ENCODE data around the gene AMN. TPM values are rescaled to one million over a fixed set of nuclear protein-coding genes. Genes with fewer than 3 reads are reported as not detected.

AMN gene
- total and polyA plus RNA-seq, 4 donors, result 2.1 to 51.2 (median 8.6) TPM

DNA sequence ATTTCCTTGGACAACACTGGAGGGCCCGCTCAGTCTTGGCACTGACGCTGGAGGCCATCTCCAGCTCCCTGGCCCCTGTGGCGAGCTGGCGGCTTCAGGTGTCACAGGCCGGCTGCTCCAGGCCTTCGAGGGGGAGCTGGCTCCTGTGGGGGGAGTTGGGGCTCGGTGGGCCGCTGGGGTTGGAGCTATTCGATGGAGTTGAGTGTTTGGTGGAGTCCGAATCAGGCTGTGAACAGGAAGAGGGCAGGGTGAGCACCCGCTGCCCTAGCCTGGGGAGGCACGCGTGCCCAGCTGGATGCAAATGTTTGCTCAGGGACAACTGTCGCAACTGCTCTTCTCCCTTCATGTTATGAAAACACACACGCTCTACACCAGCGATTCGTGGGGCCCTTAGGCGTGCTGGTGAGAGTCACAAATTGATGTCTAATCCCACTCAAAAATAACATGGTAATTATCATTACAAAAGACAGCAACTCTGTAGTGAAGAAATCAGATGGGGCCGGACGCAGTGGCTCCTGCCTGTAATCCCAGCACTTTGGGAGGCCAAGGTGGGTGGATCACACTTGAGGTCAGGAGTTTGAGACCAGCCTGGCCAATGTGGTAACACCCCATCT lies 11.3 kb downstream of the AMN start (continued):
- TF ChIP-seq REST (IDR thresholded peaks at IDR 0.05) (no peak), RAD21 (IDR thresholded peaks at IDR 0.05) (peak in 1 of 2 donors; percentile 47), EGR1 (IDR thresholded peaks at IDR 0.05; ENCODE audit: low read depth in 2 of 2) (no peak), FOXA1 (IDR thresholded peaks at IDR 0.05) (no peak)
- TF ChIP-seq, protein P1, sequence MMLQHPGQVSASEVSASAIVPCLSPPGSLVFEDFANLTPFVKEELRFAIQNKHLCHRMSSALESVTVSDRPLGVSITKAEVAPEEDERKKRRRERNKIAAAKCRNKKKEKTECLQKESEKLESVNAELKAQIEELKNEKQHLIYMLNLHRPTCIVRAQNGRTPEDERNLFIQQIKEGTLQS (IDR thresholded peaks at IDR 0.05), result no peak
- TF ChIP-seq, protein P2, sequence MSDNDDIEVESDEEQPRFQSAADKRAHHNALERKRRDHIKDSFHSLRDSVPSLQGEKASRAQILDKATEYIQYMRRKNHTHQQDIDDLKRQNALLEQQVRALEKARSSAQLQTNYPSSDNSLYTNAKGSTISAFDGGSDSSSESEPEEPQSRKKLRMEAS (IDR thresholded peaks at IDR 0.05), result no peak

DNA sequence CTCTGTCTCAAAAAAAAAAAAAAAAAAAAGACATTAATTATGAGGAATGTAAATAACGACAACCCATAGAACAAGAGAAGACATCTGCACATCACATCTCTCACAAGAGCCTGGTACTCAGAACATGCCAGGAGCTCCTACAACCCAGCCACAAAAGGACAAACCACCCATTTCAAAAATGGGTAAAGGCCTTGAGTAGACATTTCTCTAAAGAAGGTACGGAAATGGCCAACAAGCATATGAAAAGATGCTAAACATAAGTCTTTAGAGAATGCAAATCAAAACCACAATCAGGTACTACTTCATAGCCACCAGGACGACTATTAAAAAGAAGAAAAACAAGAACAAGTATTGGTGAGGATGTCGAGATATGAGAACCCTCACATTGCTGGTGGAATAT lies 13.3 kb downstream of the AMN start:
- Histone ChIP-seq H3K4me3 (ENCODE audit: low read depth in 1 of 3, low read length in 3 of 3) (no peak overlapping the region), H3K4me1 (ENCODE audit: control insufficient read depth in 4 of 4, insufficient read depth in 4 of 4, low read length in 3 of 4) (peaks cover 3 to 16% (median 11%) of the 10 kb centered on the region in 4 donors), H3K9ac (ENCODE audit: low read depth in 1 of 2, low read length in 2 of 2) (no peak overlapping the region), H3K9me3 (ENCODE audit: control insufficient read depth in 4 of 4, low read length in 3 of 4) (no peaks in the 10 kb centered on the region), H3K27ac (ENCODE audit: low read depth in 1 of 2, low read length in 2 of 2) (no peak overlapping the region), H3K36me3 (ENCODE audit: control insufficient read depth in 4 of 4, insufficient read depth in 3 of 4, low read depth in 1 of 4, low read length in 3 of 4) (peaks cover 2 to 21% (median 9%) of the 10 kb centered on the region in 4 donors), H3K27me3 (ENCODE audit: control insufficient read depth in 4 of 4, insufficient read depth in 4 of 4, low read length in 3 of 4) (no peaks in the 10 kb centered on the region)
- DNase-seq (ENCODE audit: low spot score), result no peak
- no peak for TF ChIP-seq SP1 (IDR thresholded peaks at IDR 0.05)
- TF ChIP-seq, protein P2 (IDR thresholded peaks at IDR 0.05), result no peak
- TF ChIP-seq FOXA1 (IDR thresholded peaks at IDR 0.05), result no peak
- TF ChIP-seq NR2F2 (IDR thresholded peaks at IDR 0.05), result no peak
- TF ChIP-seq REST (IDR thresholded peaks at IDR 0.05), result no peak
- TF ChIP-seq EGR1 (IDR thresholded peaks at IDR 0.05; ENCODE audit: low read depth in 2 of 2), result no peak
- no peak for TF ChIP-seq RAD21 (IDR thresholded peaks at IDR 0.05)
- no peak for TF ChIP-seq ZBTB33 (IDR thresholded peaks at IDR 0.05)
- no peak for TF ChIP-seq JUND (IDR thresholded peaks at IDR 0.05)
- TF ChIP-seq RXRA (IDR thresholded peaks at IDR 0.05), result no peak
- TF ChIP-seq HNF4G (IDR thresholded peaks at IDR 0.05), result no peak
- no peak for TF ChIP-seq TAF1 (conservative IDR thresholded peaks at IDR 0.05)
- TF ChIP-seq YY1 (IDR thresholded peaks at IDR 0.05), result no peak
- no peak for TF ChIP-seq FOXA2 (IDR thresholded peaks at IDR 0.05)
- no peak for TF ChIP-seq HNF4A (conservative IDR thresholded peaks at IDR 0.05)
- TF ChIP-seq, protein P3, sequence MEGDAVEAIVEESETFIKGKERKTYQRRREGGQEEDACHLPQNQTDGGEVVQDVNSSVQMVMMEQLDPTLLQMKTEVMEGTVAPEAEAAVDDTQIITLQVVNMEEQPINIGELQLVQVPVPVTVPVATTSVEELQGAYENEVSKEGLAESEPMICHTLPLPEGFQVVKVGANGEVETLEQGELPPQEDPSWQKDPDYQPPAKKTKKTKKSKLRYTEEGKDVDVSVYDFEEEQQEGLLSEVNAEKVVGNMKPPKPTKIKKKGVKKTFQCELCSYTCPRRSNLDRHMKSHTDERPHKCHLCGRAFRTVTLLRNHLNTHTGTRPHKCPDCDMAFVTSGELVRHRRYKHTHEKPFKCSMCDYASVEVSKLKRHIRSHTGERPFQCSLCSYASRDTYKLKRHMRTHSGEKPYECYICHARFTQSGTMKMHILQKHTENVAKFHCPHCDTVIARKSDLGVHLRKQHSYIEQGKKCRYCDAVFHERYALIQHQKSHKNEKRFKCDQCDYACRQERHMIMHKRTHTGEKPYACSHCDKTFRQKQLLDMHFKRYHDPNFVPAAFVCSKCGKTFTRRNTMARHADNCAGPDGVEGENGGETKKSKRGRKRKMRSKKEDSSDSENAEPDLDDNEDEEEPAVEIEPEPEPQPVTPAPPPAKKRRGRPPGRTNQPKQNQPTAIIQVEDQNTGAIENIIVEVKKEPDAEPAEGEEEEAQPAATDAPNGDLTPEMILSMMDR (IDR thresholded peaks at IDR 0.05; ENCODE audit: low read depth, low read length, missing input control), result no peak
- TF ChIP-seq, protein P1 (IDR thresholded peaks at IDR 0.05), result no peak
- 91% methylated on average over 4 of the region's 4 CpGs for WGBS

Data from liver (tissue), 9 donors.